IMR-90 (cell line): Measurements from ENCODE around the gene FOSB.

ENCODE experiments used
- CEBPB ChIP-seq: IDR thresholded peaks from 2 replicates; pipeline ENCODE4 v1.6.1; 2012; ENCODE audit warnings: low read depth, low read length, improper control_type of control experiment
- CHD1 ChIP-seq: IDR thresholded peaks from 2 replicates; pipeline ENCODE4 v1.6.1; 2012; ENCODE audit warnings: low read depth, low read length, improper control_type of control experiment
- FOS ChIP-seq: fragments of 150-350 bp; IDR thresholded peaks from 2 replicates; pipeline ENCODE4 v1.6.1; 2016; ENCODE audit warnings: low read depth, low read length
- MXI1 ChIP-seq: IDR thresholded peaks from 2 replicates; pipeline ENCODE4 v1.6.1; 2012; ENCODE audit warnings: low read depth, mild to moderate bottlenecking, low read length, moderate library complexity, borderline replicate concordance
- NFE2L2 ChIP-seq: fragments of 150-350 bp; IDR thresholded peaks from 2 replicates; pipeline ENCODE4 v1.6.1; 2016; ENCODE audit warnings: low read depth, mild to moderate bottlenecking, low read length
- POLR2A ChIP-seq: IDR thresholded peaks from 2 replicates; pipeline ENCODE4 v1.6.1; 2012; ENCODE audit warnings: mild to moderate bottlenecking, low read depth, low read length
- RAD21 ChIP-seq: IDR thresholded peaks from 2 replicates; pipeline ENCODE4 v1.6.1; 2012; ENCODE audit warnings: low read length, improper control_type of control experiment
- RCOR1 ChIP-seq: IDR thresholded peaks from 2 replicates; pipeline ENCODE4 v1.6.1; 2012; ENCODE audit warnings: mild to moderate bottlenecking, low read length, improper control_type of control experiment; ENCODE audit not compliant: insufficient replicate concordance
- RFX5 ChIP-seq: IDR thresholded peaks from 2 replicates; pipeline ENCODE4 v1.8.0; 2012; ENCODE audit warnings: low read depth, mild to moderate bottlenecking, low read length, moderate library complexity
- SMC3 ChIP-seq: fragments of 150-350 bp; IDR thresholded peaks from 2 replicates; pipeline ENCODE4 v1.6.1; 2016; ENCODE audit warnings: low read depth, mild to moderate bottlenecking, antibody characterized with exemption, low read length, moderate library complexity
- TF ChIP-seq, protein P1 (sequence below): conservative IDR thresholded peaks from 2 replicates; pipeline ENCODE4 v1.5.1; 2012; ENCODE audit warnings: mild to moderate bottlenecking, low read depth, low read length, improper control_type of control experiment
- TF ChIP-seq, protein P2 (sequence below): fragments of 150-350 bp; IDR thresholded peaks from 2 replicates; pipeline ENCODE4 v1.6.1; 2017; ENCODE audit warnings: mild to moderate bottlenecking, antibody characterized with exemption, low read length, low read depth

DNA sequence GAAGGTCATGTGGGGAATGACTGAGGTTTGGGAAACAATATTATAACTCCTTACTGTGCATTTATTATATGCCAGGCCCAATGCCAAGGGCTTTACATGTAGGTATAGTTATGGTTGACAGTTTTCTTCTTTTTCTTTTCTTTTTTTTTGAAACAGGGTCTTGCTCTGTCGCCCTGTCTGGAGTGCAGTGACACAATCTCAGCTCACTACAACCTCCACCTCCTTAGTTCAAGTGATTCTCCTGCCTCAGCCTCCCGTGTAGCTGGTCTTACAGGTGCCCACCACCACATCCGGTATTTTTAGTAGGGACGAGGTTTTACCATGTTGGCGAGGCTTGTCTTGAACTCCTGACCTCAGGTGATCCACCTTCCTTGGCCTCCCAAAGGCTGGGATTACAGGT lies 15.2 kb downstream of the FOSB start:
- TF ChIP-seq, protein P1, sequence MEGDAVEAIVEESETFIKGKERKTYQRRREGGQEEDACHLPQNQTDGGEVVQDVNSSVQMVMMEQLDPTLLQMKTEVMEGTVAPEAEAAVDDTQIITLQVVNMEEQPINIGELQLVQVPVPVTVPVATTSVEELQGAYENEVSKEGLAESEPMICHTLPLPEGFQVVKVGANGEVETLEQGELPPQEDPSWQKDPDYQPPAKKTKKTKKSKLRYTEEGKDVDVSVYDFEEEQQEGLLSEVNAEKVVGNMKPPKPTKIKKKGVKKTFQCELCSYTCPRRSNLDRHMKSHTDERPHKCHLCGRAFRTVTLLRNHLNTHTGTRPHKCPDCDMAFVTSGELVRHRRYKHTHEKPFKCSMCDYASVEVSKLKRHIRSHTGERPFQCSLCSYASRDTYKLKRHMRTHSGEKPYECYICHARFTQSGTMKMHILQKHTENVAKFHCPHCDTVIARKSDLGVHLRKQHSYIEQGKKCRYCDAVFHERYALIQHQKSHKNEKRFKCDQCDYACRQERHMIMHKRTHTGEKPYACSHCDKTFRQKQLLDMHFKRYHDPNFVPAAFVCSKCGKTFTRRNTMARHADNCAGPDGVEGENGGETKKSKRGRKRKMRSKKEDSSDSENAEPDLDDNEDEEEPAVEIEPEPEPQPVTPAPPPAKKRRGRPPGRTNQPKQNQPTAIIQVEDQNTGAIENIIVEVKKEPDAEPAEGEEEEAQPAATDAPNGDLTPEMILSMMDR = no peak
- no peak for TF ChIP-seq CEBPB
- TF ChIP-seq POLR2A = no peak
- TF ChIP-seq, protein P2, sequence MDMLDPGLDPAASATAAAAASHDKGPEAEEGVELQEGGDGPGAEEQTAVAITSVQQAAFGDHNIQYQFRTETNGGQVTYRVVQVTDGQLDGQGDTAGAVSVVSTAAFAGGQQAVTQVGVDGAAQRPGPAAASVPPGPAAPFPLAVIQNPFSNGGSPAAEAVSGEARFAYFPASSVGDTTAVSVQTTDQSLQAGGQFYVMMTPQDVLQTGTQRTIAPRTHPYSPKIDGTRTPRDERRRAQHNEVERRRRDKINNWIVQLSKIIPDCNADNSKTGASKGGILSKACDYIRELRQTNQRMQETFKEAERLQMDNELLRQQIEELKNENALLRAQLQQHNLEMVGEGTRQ = no peak
- no peak for TF ChIP-seq RFX5
- no peak for TF ChIP-seq RCOR1
- TF ChIP-seq RAD21 = no peak
- no peak for TF ChIP-seq FOS
- no peak for TF ChIP-seq NFE2L2
- no peak for TF ChIP-seq SMC3
- no peak for TF ChIP-seq CHD1
- no peak for TF ChIP-seq MXI1
